ENCODE results near the gene KATNAL2. TPM values are rescaled to one million over a fixed set of nuclear protein-coding genes. Genes with fewer than 3 reads are reported as not detected.

KATNAL2 gene
- total RNA-seq, 1 experiment from 2014 or later, result 21.7 TPM

GRCh38 chr18:46891742-46892214, 25.6 kb upstream of the KATNAL2 start:
- H2BK15ac ChIP-seq (ENCODE audit: low read depth, low read length), result no peak overlapping the region
- no peak overlapping the region for H2BK5ac ChIP-seq (ENCODE audit: insufficient read length, low read length)
- H2AK5ac ChIP-seq (ENCODE audit: insufficient read length, low read length), result no peak overlapping the region
- no peak overlapping the region for H4K5ac ChIP-seq (ENCODE audit: insufficient read length, low read depth, low read length)
- no peak overlapping the region for H3K56ac ChIP-seq (ENCODE audit: insufficient read length, low read depth, low read length)
- no CpG with 5 or more reads among the region's 3 CpGs for WGBS (ENCODE audit: extremely low coverage, insufficient read length, low lambda C conversion rate)
- no peak overlapping the region for H2BK20ac ChIP-seq (ENCODE audit: low read depth, low read length, poor library complexity, severe bottlenecking)
- Mint-ChIP-seq H3K4me3 (no peak overlapping the region), H3K4me1 (peaks cover 13 to 14% of the 10 kb centered on the region in 2 experiments), H3K27me3 (ENCODE audit: low read depth) (no peaks in the 10 kb centered on the region; the same call in 1 of the 2 replicates), H3K36me3 (ENCODE audit: insufficient read depth in 1 of 3, low read depth in 3 of 3) (peaks cover 46 to 62% (median 52%) of the 10 kb centered on the region in 3 experiments), H3K27ac (0 out of 7 replicates have a peak overlapping the region, but pooled peaks of 1 of the 3 experiments have one; percentile 64), H3K9me3 (peaks cover 35 to 37% of the 10 kb centered on the region in 2 experiments)
- no peak overlapping the region for H2BK12ac ChIP-seq (ENCODE audit: insufficient read length, low read depth, low read length)
- no peak overlapping the region for H3T11ph ChIP-seq (ENCODE audit: low read length)
- H3K23ac ChIP-seq (ENCODE audit: insufficient read length, low read depth, low read length), result no peak overlapping the region
- H3K4me1 ChIP-seq (ENCODE audit: insufficient read depth, low read length), result no peaks in the 10 kb centered on the region; the same call in 1 of the 2 replicates
- H3K9me3 ChIP-seq (ENCODE audit: control insufficient read depth, low read depth, low read length), result peaks cover 27% of the 10 kb centered on the region
- TF ChIP-seq CTCF (conservative IDR thresholded peaks at IDR 0.05), result no peak
- no peak overlapping the region for H3K27ac ChIP-seq (ENCODE audit: insufficient read length, low read depth, low read length)
- no peak overlapping the region for H4K91ac ChIP-seq (ENCODE audit: insufficient read length, low read depth, low read length)
- no peak overlapping the region for H3K4me2 ChIP-seq (ENCODE audit: insufficient read depth, insufficient read length, low read length)
- H3K79me1 ChIP-seq (ENCODE audit: insufficient read depth, low read depth, low read length, poor library complexity, severe bottlenecking), result peaks cover 14% of the 10 kb centered on the region
- peaks cover 2% of the 10 kb centered on the region for H4K20me1 ChIP-seq (ENCODE audit: control insufficient read depth, insufficient read depth, insufficient read length)
- no peak for DNase-seq
- H2BK120ac ChIP-seq (ENCODE audit: low read depth, low read length, poor library complexity, severe bottlenecking), result no peak overlapping the region
- no peaks in the 10 kb centered on the region for H3K23me2 ChIP-seq (ENCODE audit: insufficient read length, low read depth, low read length, poor library complexity, severe bottlenecking)
- H3K14ac ChIP-seq (ENCODE audit: insufficient read depth, low read length), result no peak overlapping the region
- H3K9ac ChIP-seq (ENCODE audit: extremely low read depth, insufficient read length, low read length), result no peak overlapping the region
- no peak overlapping the region for H4K8ac ChIP-seq (replicated peaks; ENCODE audit: insufficient read length, low read depth, low read length)
- H3K79me2 ChIP-seq (ENCODE audit: insufficient read depth, low read length), result peaks cover 20% of the 10 kb centered on the region; the same call in 1 of the 2 replicates
- no peaks in the 10 kb centered on the region for H3K27me3 ChIP-seq (ENCODE audit: insufficient read depth, low read length)
- H3K4ac ChIP-seq (ENCODE audit: low read depth, low read length), result no peak overlapping the region
- no peak overlapping the region for H3K18ac ChIP-seq (ENCODE audit: insufficient read length, low read depth, low read length)
- no peak overlapping the region for H2AFZ ChIP-seq (ENCODE audit: low read length)
